ENCODE measurements around the gene RASGRP2.

GRCh38 chr11:64710418-64711137 lies 33.4 kb downstream of the RASGRP2 start:
- no peak for TF ChIP-seq CTCF (conservative IDR thresholded peaks at IDR 0.05 in 1 of 2, IDR thresholded peaks at IDR 0.05 in 1 of 2; ENCODE audit: low read depth in 1 of 2, low read length in 2 of 2)
- TF ChIP-seq EZH2 (IDR thresholded peaks at IDR 0.05; ENCODE audit: low read length, missing control alignments), result no peak
